HG03025 (cell line): Measurements from ENCODE around the gene SEMA3C.

ENCODE experiments used
- ATAC-seq: cut with Tn5 transposase; IDR thresholded peaks from one replicate; pipeline ENCODE4 v1.9.1; 2021; ENCODE audit warnings: mild to moderate bottlenecking, moderate library complexity; ENCODE audit not compliant: unreplicated experiment, low FRiP score

Gene SEMA3C

GRCh38 chr7:80719261-80719660 is 199.6 kb downstream of the SEMA3C start:
- no peak for ATAC-seq

- no peak for ATAC-seq
Measured at GRCh38 chr7:80711531-80711930, 207.3 kb downstream of the SEMA3C start.

GRCh38 chr7:80708123-80708522 is 210.7 kb downstream of the SEMA3C start:
- no peak for ATAC-seq

GRCh38 chr7:80707318-80707717 is 211.5 kb downstream of the SEMA3C start:
- no peak for ATAC-seq

GRCh38 chr7:80705130-80705781 is 213.6 kb downstream of the SEMA3C start:
- no peak for ATAC-seq

- no peak for ATAC-seq
Measured at GRCh38 chr7:80703272-80703671, 215.6 kb downstream of the SEMA3C start.

GRCh38 chr7:80699721-80700256 is 219.1 kb downstream of the SEMA3C start:
- ATAC-seq: no peak

- ATAC-seq: peak; percentile 83
Measured at GRCh38 chr7:80699045-80699638, 219.7 kb downstream of the SEMA3C start.
